Dendritic cell treated with granulocyte-macrophage colony-stimulating factor and Interleukin-4, amounts not matched to agents 40 ng/mL and 50 ng/mL, for 4 days (primary cell): ENCODE measurements around the gene RNLS.

ENCODE experiments used
- H3K27ac Mint-ChIP-seq: one replicate; pipeline ENCODE4 v1.8.0; 2022; ENCODE audit warnings: mild to moderate bottlenecking, mixed read lengths
- H3K27me3 Mint-ChIP-seq: one replicate; pipeline ENCODE4 v1.8.0; 2022; ENCODE audit warnings: mild to moderate bottlenecking, mixed read lengths
- H3K36me3 Mint-ChIP-seq: one replicate; pipeline ENCODE4 v1.8.0; 2022; ENCODE audit warnings: low read depth, mixed read lengths
- H3K4me1 Mint-ChIP-seq: one replicate; pipeline ENCODE4 v1.8.0; 2022; ENCODE audit warnings: low read depth, mixed read lengths
- H3K4me3 Mint-ChIP-seq: one replicate; pipeline ENCODE4 v1.8.0; 2022; ENCODE audit warnings: mild to moderate bottlenecking, moderate library complexity, mixed read lengths
- H3K9me3 Mint-ChIP-seq: one replicate; pipeline ENCODE4 v1.8.0; 2022; ENCODE audit warnings: mixed read lengths
- intact Hi-C: fragments of 100-400 bp; cut with micrococcal nuclease; formaldehyde crosslinking; loops from one replicate; pipeline ENCODE4 v1.15.0; 2022

RNLS gene

GRCh38 chr10:88270061-88270808 is 312.9 kb downstream of the RNLS start:
- H3K4me3 Mint-ChIP-seq: no peak overlapping the region
- H3K27ac Mint-ChIP-seq: peak overlapping the region; percentile 98
- no peaks in the 10 kb centered on the region for H3K27me3 Mint-ChIP-seq
- peaks cover 15% of the 10 kb centered on the region for H3K9me3 Mint-ChIP-seq
- intact Hi-C loops: loop anchor here (2.0 to 10.0 kb wide), 3 partner anchors 115 to 203 kb away; no protein-coding TSS in a partner anchor
- H3K4me1 Mint-ChIP-seq: peaks cover 70% of the 10 kb centered on the region
- H3K36me3 Mint-ChIP-seq: no peaks in the 10 kb centered on the region

- H3K36me3 Mint-ChIP-seq: no peaks in the 10 kb centered on the region
- H3K27ac Mint-ChIP-seq: no peak overlapping the region
- peaks cover 6% of the 10 kb centered on the region for H3K9me3 Mint-ChIP-seq
- no peaks in the 10 kb centered on the region for H3K27me3 Mint-ChIP-seq
- no peak overlapping the region for H3K4me3 Mint-ChIP-seq
- peaks cover 21% of the 10 kb centered on the region for H3K4me1 Mint-ChIP-seq
- intact Hi-C loops: no loop called here
These were observed 320.4 kb downstream of the RNLS start for GRCh38 chr10:88262591-88263234.

DNA sequence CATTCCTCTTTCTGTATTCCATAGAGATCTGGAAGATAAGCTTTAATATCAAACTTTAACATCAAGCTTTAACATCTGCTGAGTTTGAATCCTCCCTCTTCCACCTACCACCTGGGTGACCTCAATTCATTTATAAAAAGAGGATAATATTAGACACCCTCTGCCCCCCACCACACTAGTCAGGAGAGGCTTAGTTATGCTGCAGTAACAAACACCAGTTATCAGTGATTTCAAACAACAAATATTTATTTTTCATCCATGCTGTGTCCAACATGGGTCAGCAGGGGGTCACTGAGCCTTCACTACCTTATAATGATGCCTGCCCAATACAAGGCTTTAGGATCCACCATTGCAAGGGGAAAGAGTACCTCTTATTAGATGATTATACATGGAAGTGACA is 322.0 kb downstream of the RNLS start:
- H3K9me3 Mint-ChIP-seq: no peaks in the 10 kb centered on the region
- H3K4me3 Mint-ChIP-seq: no peak overlapping the region
- intact Hi-C loops: no loop called here
- H3K36me3 Mint-ChIP-seq: no peaks in the 10 kb centered on the region
- H3K4me1 Mint-ChIP-seq: peaks cover 7% of the 10 kb centered on the region
- no peak overlapping the region for H3K27ac Mint-ChIP-seq
- H3K27me3 Mint-ChIP-seq: no peaks in the 10 kb centered on the region

DNA sequence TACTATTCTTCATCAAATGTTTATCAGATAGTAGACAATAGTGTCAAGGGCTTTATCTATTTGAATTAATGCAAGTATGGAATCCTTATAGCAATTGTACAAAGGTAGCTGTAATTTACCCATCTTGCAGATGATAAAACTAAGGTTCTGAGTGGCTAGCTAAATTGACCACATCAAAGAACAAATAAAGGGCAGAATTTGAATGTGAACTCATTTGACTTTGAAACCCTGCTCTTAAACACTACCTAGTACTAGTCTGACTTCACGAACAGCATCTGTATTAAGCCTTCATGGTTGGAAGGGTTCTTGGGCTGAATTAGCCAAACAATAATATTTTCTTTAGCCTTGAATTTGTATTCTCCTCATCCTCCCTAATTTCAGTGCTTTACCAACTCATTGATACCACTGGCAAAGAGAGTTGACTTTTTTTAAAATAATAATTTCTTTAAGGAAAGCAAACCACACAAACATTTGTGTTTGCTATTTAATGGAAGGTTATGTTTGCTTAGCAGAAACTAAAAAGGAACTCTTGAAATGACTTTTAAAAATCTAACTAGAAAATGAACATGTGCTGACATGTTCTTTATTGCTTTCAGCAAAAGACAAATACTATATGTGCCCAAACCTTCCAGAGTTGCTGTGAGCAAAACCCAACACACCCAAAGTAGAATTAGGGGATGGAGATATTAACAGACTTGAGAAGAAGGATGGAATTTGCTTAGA is 322.6 kb downstream of the RNLS start:
- peaks cover 7% of the 10 kb centered on the region for H3K4me1 Mint-ChIP-seq
- H3K27ac Mint-ChIP-seq: no peak overlapping the region
- H3K9me3 Mint-ChIP-seq: no peaks in the 10 kb centered on the region
- no peaks in the 10 kb centered on the region for H3K36me3 Mint-ChIP-seq
- no peak overlapping the region for H3K4me3 Mint-ChIP-seq
- no peaks in the 10 kb centered on the region for H3K27me3 Mint-ChIP-seq
- intact Hi-C loops: no loop called here

- Mint-ChIP-seq H3K36me3 (no peaks in the 10 kb centered on the region), H3K4me1 (peaks cover 7% of the 10 kb centered on the region), H3K9me3 (no peaks in the 10 kb centered on the region), H3K27ac (no peak overlapping the region), H3K27me3 (no peaks in the 10 kb centered on the region), H3K4me3 (no peak overlapping the region)
- intact Hi-C loops: no loop called here
These were observed 323.7 kb downstream of the RNLS start for GRCh38 chr10:88259381-88259780.

DNA sequence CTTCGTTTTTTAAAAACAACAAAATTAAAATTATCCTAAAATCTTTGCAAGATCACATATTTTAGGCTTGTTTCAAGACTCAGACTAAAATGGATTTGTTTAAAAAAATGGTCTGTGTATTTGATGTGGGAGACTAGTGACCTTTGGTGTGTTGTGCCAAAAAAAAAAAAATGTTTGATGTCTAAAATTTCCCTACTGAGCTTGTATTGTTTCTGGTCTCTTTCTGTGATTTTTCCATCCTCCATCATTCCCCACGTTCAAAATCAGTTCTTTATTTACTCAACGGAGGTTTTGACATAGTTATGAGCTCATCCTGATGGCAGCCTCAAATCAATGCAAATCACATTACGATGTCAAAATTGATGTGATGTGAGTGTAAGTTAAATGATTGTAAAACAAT is 326.2 kb downstream of the RNLS start:
- Mint-ChIP-seq H3K9me3 (no peaks in the 10 kb centered on the region), H3K36me3 (no peaks in the 10 kb centered on the region), H3K27ac (no peak overlapping the region), H3K4me3 (no peak overlapping the region), H3K4me1 (peaks cover 4% of the 10 kb centered on the region), H3K27me3 (no peaks in the 10 kb centered on the region)
- intact Hi-C loops: no loop called here

- H3K36me3 Mint-ChIP-seq: no peaks in the 10 kb centered on the region
- H3K4me1 Mint-ChIP-seq: no peaks in the 10 kb centered on the region
- no peaks in the 10 kb centered on the region for H3K27me3 Mint-ChIP-seq
- intact Hi-C loops: no loop called here
- H3K27ac Mint-ChIP-seq: no peak overlapping the region
- H3K4me3 Mint-ChIP-seq: no peak overlapping the region
- H3K9me3 Mint-ChIP-seq: no peaks in the 10 kb centered on the region
These were observed 327.0 kb downstream of the RNLS start for GRCh38 chr10:88256013-88256680.

- Mint-ChIP-seq H3K36me3 (no peaks in the 10 kb centered on the region), H3K4me1 (no peaks in the 10 kb centered on the region), H3K4me3 (no peak overlapping the region), H3K27me3 (no peaks in the 10 kb centered on the region), H3K9me3 (no peaks in the 10 kb centered on the region), H3K27ac (no peak overlapping the region)
- intact Hi-C loops: no loop called here
These were observed 329.0 kb downstream of the RNLS start for GRCh38 chr10:88254091-88254490.

DNA sequence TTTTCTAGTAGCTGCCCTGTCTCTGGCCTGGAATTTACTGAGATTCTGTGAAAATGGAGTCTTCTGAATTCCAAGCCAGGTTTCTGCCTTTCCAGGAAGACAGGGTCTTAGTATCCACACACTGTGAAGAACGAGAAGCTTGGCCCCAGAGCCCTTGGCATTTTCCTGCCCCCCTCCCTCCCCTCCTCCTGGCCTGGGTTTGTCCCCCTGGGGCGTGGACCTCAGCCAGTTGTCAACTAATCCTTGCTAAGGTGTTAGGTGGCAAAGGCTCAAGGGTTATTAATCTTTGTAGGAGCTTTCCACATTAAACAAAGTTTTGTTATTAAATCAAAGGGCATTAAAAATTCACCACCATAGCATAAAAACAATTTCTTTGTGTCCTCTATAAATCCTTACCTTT is 329.5 kb downstream of the RNLS start:
- H3K27ac Mint-ChIP-seq: no peak overlapping the region
- H3K9me3 Mint-ChIP-seq: no peaks in the 10 kb centered on the region
- intact Hi-C loops: no loop called here
- no peak overlapping the region for H3K4me3 Mint-ChIP-seq
- no peaks in the 10 kb centered on the region for H3K27me3 Mint-ChIP-seq
- H3K36me3 Mint-ChIP-seq: no peaks in the 10 kb centered on the region
- no peaks in the 10 kb centered on the region for H3K4me1 Mint-ChIP-seq

DNA sequence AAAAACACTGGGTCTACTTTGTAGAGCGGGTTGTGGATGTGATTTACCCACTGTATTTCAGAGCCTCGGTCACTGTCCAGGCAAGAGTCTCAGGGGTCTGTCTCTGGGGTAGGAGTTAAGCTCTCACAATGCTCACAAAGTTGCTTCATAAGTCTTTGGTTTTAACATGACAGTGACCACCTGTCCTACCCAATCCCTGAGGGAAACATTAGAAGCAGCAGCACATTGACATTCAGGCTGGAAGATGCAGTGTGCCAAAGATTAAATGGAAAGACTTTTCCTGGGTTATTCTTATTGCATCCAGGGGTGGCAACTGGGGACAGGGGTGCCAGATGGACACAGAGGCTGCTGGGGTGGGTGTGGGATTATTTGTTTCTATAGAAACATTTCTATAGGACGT is 330.0 kb downstream of the RNLS start:
- no peaks in the 10 kb centered on the region for H3K4me1 Mint-ChIP-seq
- intact Hi-C loops: no loop called here
- H3K27ac Mint-ChIP-seq: no peak overlapping the region
- no peaks in the 10 kb centered on the region for H3K27me3 Mint-ChIP-seq
- H3K4me3 Mint-ChIP-seq: no peak overlapping the region
- no peaks in the 10 kb centered on the region for H3K9me3 Mint-ChIP-seq
- no peaks in the 10 kb centered on the region for H3K36me3 Mint-ChIP-seq

DNA sequence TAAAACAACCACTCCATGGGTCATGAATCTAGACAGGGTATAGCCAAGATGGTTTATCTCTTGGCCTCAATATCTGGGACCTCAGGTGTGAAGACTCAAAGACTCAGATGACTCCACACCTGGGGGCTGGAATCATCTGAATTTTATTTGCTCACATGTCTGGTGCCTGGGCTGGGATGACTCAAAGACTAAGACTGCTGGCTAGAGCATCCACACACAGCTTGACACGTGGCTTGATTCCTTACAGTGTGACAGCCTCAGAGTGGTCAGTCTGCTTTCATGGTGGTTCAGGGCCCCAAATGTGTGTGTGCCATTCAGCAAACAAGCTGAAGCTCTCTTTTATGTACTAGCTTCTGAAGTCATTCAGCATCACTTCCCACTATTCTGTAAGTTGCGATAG is 333.7 kb downstream of the RNLS start:
- Mint-ChIP-seq H3K4me1 (peaks cover 18% of the 10 kb centered on the region), H3K9me3 (no peaks in the 10 kb centered on the region), H3K4me3 (no peak overlapping the region), H3K27ac (no peak overlapping the region), H3K36me3 (no peaks in the 10 kb centered on the region), H3K27me3 (no peaks in the 10 kb centered on the region)
- intact Hi-C loops: no loop called here

- no peak overlapping the region for H3K27ac Mint-ChIP-seq
- intact Hi-C loops: no loop called here
These were observed 336.4 kb downstream of the RNLS start for GRCh38 chr10:88246675-88247074.

DNA sequence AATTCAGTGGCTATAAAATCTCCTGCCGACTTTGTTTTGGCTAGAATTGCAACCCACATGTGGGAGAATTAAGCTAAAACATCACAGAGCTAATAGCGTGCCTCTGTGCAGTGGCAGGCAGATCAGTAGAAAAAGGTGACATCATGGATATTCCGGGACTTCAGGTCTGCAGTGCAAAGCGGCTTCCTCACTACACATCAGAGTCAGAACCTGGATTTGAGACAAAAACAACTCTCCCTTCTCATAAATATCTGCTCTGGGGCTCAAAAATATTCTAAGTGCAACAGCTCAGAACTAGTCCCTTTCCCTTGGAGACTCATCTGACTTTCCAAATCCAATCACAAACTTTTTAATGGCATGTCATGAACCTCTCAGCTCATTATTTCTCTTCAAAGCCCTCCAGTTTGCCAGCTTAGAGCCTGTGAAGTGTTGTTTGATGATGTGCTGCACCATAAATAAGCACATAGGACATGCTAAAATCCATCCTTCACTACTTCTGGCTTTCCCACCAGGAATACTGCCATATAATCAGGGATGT is 337.1 kb downstream of the RNLS start:
- Mint-ChIP-seq H3K9me3 (no peaks in the 10 kb centered on the region), H3K4me3 (no peak overlapping the region), H3K27me3 (peaks cover 2% of the 10 kb centered on the region), H3K27ac (no peak overlapping the region), H3K36me3 (no peaks in the 10 kb centered on the region), H3K4me1 (peaks cover 37% of the 10 kb centered on the region)
- intact Hi-C loops: no loop called here

More at GRCh38 chr10:88246675-88247074, 336.4 kb downstream of the RNLS start:
- H3K9me3 Mint-ChIP-seq: no peaks in the 10 kb centered on the region
- H3K4me1 Mint-ChIP-seq: peaks cover 33% of the 10 kb centered on the region
- H3K36me3 Mint-ChIP-seq: no peaks in the 10 kb centered on the region
- peaks cover 2% of the 10 kb centered on the region for H3K27me3 Mint-ChIP-seq
- H3K4me3 Mint-ChIP-seq: no peak overlapping the region
